GM12875 (cell line): Measurements from ENCODE around the gene SPTBN1.

Source experiments
- H3K4me3 ChIP-seq: one replicate; pipeline ENCODE4 v1.5.1; 2011; ENCODE audit warnings: low read depth, low read length, control low read depth
- TF ChIP-seq, protein P1 (sequence below): IDR thresholded peaks from 2 replicates; pipeline ENCODE4 v1.5.1; 2011; ENCODE audit warnings: low read depth, mild to moderate bottlenecking, control low read depth, inconsistent platforms, low read length, moderate library complexity, borderline replicate concordance; ENCODE audit not compliant: insufficient read depth

SPTBN1 gene

DNA sequence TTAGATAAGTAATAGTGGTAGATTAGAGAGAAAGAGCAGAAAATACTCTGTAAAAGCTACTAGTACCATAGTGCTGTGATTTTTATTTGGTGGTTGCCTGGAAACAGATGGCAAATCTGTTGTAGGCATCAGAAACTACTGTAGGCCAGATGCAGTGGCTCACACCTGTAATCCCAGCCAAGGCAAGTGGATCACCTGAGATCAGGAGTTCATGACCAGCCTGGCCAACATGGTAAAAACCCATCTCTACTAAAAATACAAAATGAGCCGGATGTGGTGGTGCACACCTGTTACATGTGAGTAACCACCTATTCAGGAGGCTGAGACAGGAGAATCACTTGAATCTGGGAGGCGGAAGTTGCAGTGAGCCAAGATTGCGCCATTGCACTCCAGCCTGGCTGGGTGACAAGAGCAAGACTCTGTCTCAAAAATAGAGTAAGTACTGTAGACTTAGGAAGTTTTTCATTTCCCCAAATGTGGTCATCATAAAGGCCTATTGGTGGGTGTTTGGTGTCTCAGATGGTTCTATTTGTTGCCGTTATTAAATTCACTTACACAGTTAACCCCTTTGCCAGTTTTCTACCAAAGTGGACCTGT, 79.6 kb downstream of the SPTBN1 start:
- TF ChIP-seq, protein P1, sequence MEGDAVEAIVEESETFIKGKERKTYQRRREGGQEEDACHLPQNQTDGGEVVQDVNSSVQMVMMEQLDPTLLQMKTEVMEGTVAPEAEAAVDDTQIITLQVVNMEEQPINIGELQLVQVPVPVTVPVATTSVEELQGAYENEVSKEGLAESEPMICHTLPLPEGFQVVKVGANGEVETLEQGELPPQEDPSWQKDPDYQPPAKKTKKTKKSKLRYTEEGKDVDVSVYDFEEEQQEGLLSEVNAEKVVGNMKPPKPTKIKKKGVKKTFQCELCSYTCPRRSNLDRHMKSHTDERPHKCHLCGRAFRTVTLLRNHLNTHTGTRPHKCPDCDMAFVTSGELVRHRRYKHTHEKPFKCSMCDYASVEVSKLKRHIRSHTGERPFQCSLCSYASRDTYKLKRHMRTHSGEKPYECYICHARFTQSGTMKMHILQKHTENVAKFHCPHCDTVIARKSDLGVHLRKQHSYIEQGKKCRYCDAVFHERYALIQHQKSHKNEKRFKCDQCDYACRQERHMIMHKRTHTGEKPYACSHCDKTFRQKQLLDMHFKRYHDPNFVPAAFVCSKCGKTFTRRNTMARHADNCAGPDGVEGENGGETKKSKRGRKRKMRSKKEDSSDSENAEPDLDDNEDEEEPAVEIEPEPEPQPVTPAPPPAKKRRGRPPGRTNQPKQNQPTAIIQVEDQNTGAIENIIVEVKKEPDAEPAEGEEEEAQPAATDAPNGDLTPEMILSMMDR: no peak
- no peak overlapping the region for H3K4me3 ChIP-seq

DNA sequence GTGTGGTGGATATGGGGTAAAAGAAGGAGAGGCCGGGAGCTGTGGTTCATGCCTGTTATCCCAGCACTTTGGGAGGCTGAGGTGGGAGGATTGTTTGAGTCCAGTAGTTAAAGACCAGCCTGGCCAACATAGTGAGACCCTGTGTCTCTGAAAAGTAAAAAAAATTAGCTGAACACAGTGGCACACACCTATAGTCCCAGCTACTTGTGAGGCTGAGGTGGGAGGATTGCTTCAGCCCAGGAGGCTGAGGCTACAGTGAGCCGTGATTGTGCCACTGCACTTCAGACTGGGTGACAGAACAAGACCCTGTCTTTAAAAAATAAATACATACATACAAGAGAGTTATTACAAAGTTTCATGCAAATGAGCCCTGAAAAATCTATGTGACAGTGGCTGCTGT, 80.6 kb downstream of the SPTBN1 start:
- TF ChIP-seq, protein P1: no peak
- H3K4me3 ChIP-seq: no peak overlapping the region

DNA sequence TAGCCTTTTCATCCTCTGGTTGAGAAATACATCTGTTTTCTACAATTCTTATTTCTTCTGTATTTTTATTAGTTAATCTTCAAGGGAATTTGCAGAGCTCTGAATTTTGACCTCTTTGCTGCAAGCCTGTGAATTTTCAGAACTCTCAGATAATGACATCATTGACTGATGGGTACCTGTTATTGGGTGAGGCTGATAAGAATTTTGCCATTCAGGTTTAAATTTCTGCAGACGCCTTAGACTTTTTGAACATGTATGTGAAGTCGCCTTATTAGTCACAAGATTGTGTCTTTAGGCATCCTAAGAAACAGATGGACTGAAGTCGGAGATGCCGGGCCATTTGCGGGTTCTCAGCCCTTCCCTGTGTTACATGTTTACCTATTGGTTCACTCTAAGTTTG, 82.4 kb downstream of the SPTBN1 start:
- TF ChIP-seq, protein P1: no peak
- H3K4me3 ChIP-seq: no peak overlapping the region

GRCh38 chr2:54539683-54540082, 83.6 kb downstream of the SPTBN1 start:
- TF ChIP-seq, protein P1: no peak
- no peak overlapping the region for H3K4me3 ChIP-seq

- TF ChIP-seq, protein P1: no peak
- no peak overlapping the region for H3K4me3 ChIP-seq
Measured at GRCh38 chr2:54540194-54540593, 84.1 kb downstream of the SPTBN1 start.

GRCh38 chr2:54541995-54542394, 85.9 kb downstream of the SPTBN1 start:
- TF ChIP-seq, protein P1: no peak

DNA sequence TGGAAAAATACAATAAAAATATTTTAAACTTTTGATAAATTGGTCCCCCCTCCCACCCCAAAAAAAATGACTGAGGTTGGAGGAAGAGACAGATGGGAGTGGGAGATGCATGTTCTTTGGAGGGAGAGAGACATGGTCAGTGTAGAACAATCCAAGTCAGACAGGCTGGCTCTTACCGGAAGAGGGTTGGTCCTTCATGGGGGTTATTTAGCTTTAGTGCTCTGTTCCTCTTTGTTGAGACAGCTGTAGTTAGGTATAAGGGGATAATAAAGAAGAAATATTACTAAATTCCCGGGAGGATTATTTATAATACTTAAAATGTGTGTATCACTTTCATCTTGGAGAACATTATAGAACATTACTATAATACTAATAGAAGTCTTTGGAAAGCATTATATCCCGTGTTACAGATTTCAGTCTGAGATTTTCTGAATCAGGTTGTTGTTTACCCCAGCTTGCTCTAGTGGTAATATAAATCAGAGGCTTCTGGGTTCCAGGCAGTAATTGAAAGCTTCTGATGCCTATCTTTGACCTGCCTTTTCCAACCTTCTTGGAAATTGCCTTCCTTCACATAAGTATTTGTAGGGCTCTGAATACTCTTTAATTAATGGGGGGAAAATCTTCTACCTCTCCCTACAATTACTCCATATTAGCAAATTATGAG, 87.7 kb downstream of the SPTBN1 start:
- H3K4me3 ChIP-seq: no peak overlapping the region
- TF ChIP-seq, protein P1: no peak

More at GRCh38 chr2:54541995-54542394, 85.9 kb downstream of the SPTBN1 start:
- H3K4me3 ChIP-seq: no peak overlapping the region
